ENCODE data around the gene SLC25A18. TPM values are rescaled to one million over a fixed set of nuclear protein-coding genes. Genes with fewer than 3 reads are reported as not detected.

The SLC25A18 gene
- total RNA-seq, 2 experiments from 2014 or later: not detected

DNA sequence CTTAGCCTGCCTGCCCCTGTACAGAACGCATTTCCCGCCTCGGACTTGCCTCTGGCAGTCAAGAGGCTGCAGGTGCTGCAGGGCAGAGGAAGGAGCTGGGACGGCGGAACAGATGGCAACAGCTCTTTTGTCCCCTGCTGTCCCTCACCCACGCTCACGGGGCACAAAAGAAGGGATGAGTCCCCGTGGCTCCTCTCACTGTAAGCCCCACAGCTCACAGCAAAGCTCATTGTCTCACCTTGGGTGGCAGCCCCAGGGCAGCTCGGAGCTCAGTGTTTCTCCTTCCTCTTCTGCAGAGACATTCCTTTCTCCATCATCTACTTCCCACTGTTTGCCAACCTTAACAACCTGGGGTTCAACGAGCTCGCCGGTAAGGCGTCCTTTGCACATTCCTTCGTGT lies 24.3 kb downstream of the SLC25A18 start:
- no peak overlapping the region for H2AFZ ChIP-seq (ENCODE audit: low read length)
- no peaks in the 10 kb centered on the region for H4K20me1 ChIP-seq (ENCODE audit: insufficient read depth, low read length)
- no TSS peak for BruUV-seq (replicated peaks)
- H3K79me2 ChIP-seq (ENCODE audit: insufficient read depth, low read depth, low read length): no peaks in the 10 kb centered on the region
- CTCF ChIA-PET (ENCODE audit: unreplicated experiment): no interaction called here
- H3K4me1 ChIP-seq (ENCODE audit: insufficient read depth, low read length, poor library complexity, severe bottlenecking): peaks cover 5% of the 10 kb centered on the region
- H3K4me3 ChIP-seq (ENCODE audit: low read depth, low read length, poor library complexity, severe bottlenecking): no peak overlapping the region
- peaks cover 27% of the 10 kb centered on the region for H3K36me3 ChIP-seq (ENCODE audit: insufficient read depth, low read length)
- POLR2A ChIA-PET: interaction anchor here (0.6 kb wide), 1 partner anchor 58 kb away, joined by 3 read pairs; no protein-coding TSS in a partner anchor
- H3K4me2 ChIP-seq (ENCODE audit: low read length): no peak overlapping the region
- TF ChIP-seq, protein P1, sequence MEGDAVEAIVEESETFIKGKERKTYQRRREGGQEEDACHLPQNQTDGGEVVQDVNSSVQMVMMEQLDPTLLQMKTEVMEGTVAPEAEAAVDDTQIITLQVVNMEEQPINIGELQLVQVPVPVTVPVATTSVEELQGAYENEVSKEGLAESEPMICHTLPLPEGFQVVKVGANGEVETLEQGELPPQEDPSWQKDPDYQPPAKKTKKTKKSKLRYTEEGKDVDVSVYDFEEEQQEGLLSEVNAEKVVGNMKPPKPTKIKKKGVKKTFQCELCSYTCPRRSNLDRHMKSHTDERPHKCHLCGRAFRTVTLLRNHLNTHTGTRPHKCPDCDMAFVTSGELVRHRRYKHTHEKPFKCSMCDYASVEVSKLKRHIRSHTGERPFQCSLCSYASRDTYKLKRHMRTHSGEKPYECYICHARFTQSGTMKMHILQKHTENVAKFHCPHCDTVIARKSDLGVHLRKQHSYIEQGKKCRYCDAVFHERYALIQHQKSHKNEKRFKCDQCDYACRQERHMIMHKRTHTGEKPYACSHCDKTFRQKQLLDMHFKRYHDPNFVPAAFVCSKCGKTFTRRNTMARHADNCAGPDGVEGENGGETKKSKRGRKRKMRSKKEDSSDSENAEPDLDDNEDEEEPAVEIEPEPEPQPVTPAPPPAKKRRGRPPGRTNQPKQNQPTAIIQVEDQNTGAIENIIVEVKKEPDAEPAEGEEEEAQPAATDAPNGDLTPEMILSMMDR (conservative IDR thresholded peaks at IDR 0.05; ENCODE audit: low read length): no peak
- TF ChIP-seq EZH2phosphoT487 (IDR thresholded peaks at IDR 0.05; ENCODE audit: borderline replicate concordance, low read depth, low read length): no peak
- H3K27ac ChIP-seq (ENCODE audit: low read depth, low read length, poor library complexity, severe bottlenecking): no peak overlapping the region
- H3K9me3 ChIP-seq (ENCODE audit: low read length): no peaks in the 10 kb centered on the region
- intact Hi-C loops (cut with micrococcal nuclease; ENCODE audit: unreplicated experiment): no loop called here
- H3K9me2 ChIP-seq (ENCODE audit: insufficient read depth, low read length): no peaks in the 10 kb centered on the region
- no peak for DNase-seq (ENCODE audit: low spot score)

DNA sequence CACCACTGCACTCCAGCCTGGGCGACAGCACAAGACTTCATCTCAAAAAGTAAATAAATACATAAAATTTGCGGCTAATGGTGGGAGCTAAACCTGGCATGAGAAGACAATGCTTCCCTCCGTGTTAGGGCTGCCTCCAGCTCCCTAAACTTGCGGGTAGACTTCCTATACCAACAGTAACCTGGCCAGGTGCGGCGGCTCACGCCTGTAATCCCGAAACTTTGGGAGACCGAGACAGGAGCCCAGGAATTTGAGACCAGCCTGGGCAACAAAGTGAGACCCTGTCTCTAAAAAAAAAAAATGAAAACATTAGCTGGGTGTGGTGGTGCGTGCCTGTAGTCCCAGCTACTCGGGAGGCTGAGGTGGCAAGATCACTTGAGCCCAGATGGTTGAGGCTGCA lies 25.3 kb downstream of the SLC25A18 start:
- no peaks in the 10 kb centered on the region for H4K20me1 ChIP-seq (ENCODE audit: insufficient read depth, low read length)
- ChIA-PET POLR2A (interaction anchor here (0.5 to 1.9 kb wide), 4 partner anchors 10 to 335 kb away, joined by 3 to 5 read pairs (median 3); no protein-coding TSS in a partner anchor), CTCF (ENCODE audit: unreplicated experiment) (no interaction called here)
- no peaks in the 10 kb centered on the region for H3K9me2 ChIP-seq (ENCODE audit: insufficient read depth, low read length)
- no peak overlapping the region for H3K4me2 ChIP-seq (ENCODE audit: low read length)
- intact Hi-C loops (cut with micrococcal nuclease; ENCODE audit: unreplicated experiment): no loop called here
- peaks cover 8% of the 10 kb centered on the region; the same call in 1 of the 2 replicates for H3K79me2 ChIP-seq (ENCODE audit: insufficient read depth, low read depth, low read length)
- H2AFZ ChIP-seq (ENCODE audit: low read length): no peak overlapping the region
- H3K4me1 ChIP-seq (ENCODE audit: insufficient read depth, low read length, poor library complexity, severe bottlenecking): peaks cover 15% of the 10 kb centered on the region
- H3K27ac ChIP-seq (ENCODE audit: low read depth, low read length, poor library complexity, severe bottlenecking): no peak overlapping the region
- peaks cover 37% of the 10 kb centered on the region for H3K36me3 ChIP-seq (ENCODE audit: insufficient read depth, low read length)
- BruUV-seq (replicated peaks): no TSS peak
- DNase-seq (ENCODE audit: low spot score): no peak
- H3K4me3 ChIP-seq (ENCODE audit: low read depth, low read length, poor library complexity, severe bottlenecking): no peak overlapping the region
- no peaks in the 10 kb centered on the region for H3K9me3 ChIP-seq (ENCODE audit: low read length)
- no peak for TF ChIP-seq EZH2phosphoT487 (IDR thresholded peaks at IDR 0.05; ENCODE audit: borderline replicate concordance, low read depth, low read length)
- TF ChIP-seq, protein P1 (conservative IDR thresholded peaks at IDR 0.05; ENCODE audit: low read length): no peak

DNA sequence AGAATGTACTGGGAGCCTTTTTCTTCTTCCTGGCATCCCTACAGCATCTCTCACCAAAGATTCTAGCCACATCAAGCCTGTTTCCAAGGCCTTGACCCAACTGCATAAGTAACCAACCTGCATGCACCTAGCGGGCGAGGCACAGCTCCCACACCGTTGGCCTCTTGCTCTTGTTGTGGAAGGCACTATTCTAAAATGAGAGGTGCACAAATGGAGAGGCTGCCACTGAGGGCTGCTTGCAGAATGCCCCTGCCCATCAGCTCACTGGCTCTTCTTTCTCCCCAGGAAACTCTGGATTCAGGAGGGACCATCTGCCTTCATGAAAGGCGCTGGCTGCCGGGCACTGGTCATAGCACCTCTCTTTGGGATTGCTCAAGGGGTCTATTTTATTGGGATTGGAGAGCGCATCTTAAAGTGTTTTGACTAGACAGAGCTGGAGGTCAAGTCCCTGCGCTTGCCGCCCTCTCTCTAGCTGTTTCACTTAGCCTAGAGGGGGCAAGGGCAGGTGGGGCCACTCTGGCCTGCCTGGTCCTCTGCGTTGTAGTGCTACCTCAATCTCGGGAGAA lies 26.6 kb downstream of the SLC25A18 start:
- ChIA-PET CTCF (ENCODE audit: unreplicated experiment) (no interaction called here), POLR2A (interaction anchor here (1.9 kb wide), 1 partner anchor 11 kb away, joined by 5 read pairs; no protein-coding TSS in a partner anchor)
- H3K4me1 ChIP-seq (ENCODE audit: insufficient read depth, low read length, poor library complexity, severe bottlenecking): peaks cover 24% of the 10 kb centered on the region
- H3K79me2 ChIP-seq (ENCODE audit: insufficient read depth, low read depth, low read length): peaks cover 16% of the 10 kb centered on the region; the same call in 1 of the 2 replicates
- DNase-seq (ENCODE audit: low spot score): no peak
- TF ChIP-seq, protein P1 (conservative IDR thresholded peaks at IDR 0.05; ENCODE audit: low read length): no peak
- TF ChIP-seq EZH2phosphoT487 (IDR thresholded peaks at IDR 0.05; ENCODE audit: borderline replicate concordance, low read depth, low read length): no peak
- no peak overlapping the region for H3K4me2 ChIP-seq (ENCODE audit: low read length)
- H2AFZ ChIP-seq (ENCODE audit: low read length): no peak overlapping the region
- H3K4me3 ChIP-seq (ENCODE audit: low read depth, low read length, poor library complexity, severe bottlenecking): no peak overlapping the region
- H3K9me2 ChIP-seq (ENCODE audit: insufficient read depth, low read length): no peaks in the 10 kb centered on the region
- intact Hi-C loops (cut with micrococcal nuclease; ENCODE audit: unreplicated experiment): no loop called here
- BruUV-seq (replicated peaks): no TSS peak
- no peak overlapping the region for H3K27ac ChIP-seq (ENCODE audit: low read depth, low read length, poor library complexity, severe bottlenecking)
- H4K20me1 ChIP-seq (ENCODE audit: insufficient read depth, low read length): no peaks in the 10 kb centered on the region
- peaks cover 45% of the 10 kb centered on the region for H3K36me3 ChIP-seq (ENCODE audit: insufficient read depth, low read length)
- no peaks in the 10 kb centered on the region for H3K9me3 ChIP-seq (ENCODE audit: low read length)

Data from OCI-LY7 (cell line).